ENCODE measurements around the gene MRGPRX2. TPM values are rescaled to one million over a fixed set of nuclear protein-coding genes. Genes with fewer than 3 reads are reported as not detected.

The MRGPRX2 gene
- polyA plus RNA-seq, 1 of the 3 experiments (the other 2 are of a cell fraction), result not detected

GRCh38 chr11:19079643-19080440 lies 19.3 kb upstream of the MRGPRX2 start:
- Histone ChIP-seq H3K9me3 (no peaks in the 10 kb centered on the region), H3K79me2 (ENCODE audit: insufficient read depth) (no peaks in the 10 kb centered on the region), H3K36me3 (replicated peaks in 1 of 2; ENCODE audit: control insufficient read depth in 1 of 2, insufficient read depth in 2 of 2, low read length in 1 of 2) (no peaks in the 10 kb centered on the region), H3K4me2 (0 out of 2 replicates have a peak overlapping the region, but pooled peaks have one; percentile 28), H3K27me3 (ENCODE audit: insufficient read depth) (no peaks in the 10 kb centered on the region; the same call in 1 of the 2 replicates), H2AFZ (ENCODE audit: low read depth) (no peak overlapping the region), H3K9ac (no peak overlapping the region), H3K4me1 (ENCODE audit: control insufficient read depth in 1 of 2, insufficient read depth in 2 of 2, low read depth in 1 of 2, low read length in 1 of 2) (peaks cover 0 to 13% of the 10 kb centered on the region in 2 experiments; a peak in 3 of 4 replicates), H3K9me2 (no peaks in the 10 kb centered on the region), H3K27ac (ENCODE audit: low read depth in 2 of 2, low read length in 1 of 2) (peak overlapping the region in 1 of 2 experiments; percentile 67; a peak in 1 of 4 replicates), H4K20me1 (ENCODE audit: insufficient read depth) (no peaks in the 10 kb centered on the region), H3F3A (replicated peaks; ENCODE audit: insufficient read depth) (peaks cover 6% of the 10 kb centered on the region), H3K4me3 (ENCODE audit: low read depth in 2 of 2, low read length in 1 of 2) (no peak overlapping the region)
- CTCF ChIA-PET, result interaction anchor here (0.9 to 13.3 kb wide), 8 partner anchors 8 to 1275 kb away, joined by 3 to 328 read pairs (median 6); no protein-coding TSS in a partner anchor
- 32% methylated on average over 6 of the region's 6 CpGs for WGBS (ENCODE audit: low lambda C conversion rate)
- no peak for DNase-seq
- POLR2A ChIA-PET, result no interaction called here
- no peak for TF ChIP-seq GATA2 (CRISPR knock-in tag; IDR thresholded peaks at IDR 0.05)
- no peak for TF ChIP-seq SMC3 (IDR thresholded peaks at IDR 0.05; ENCODE audit: low read depth, low read length)
- TF ChIP-seq MEF2A (IDR thresholded peaks at IDR 0.05; ENCODE audit: borderline replicate concordance, low read depth), result no peak
- peak; percentile 45; the same call in 1 of the 2 replicates for TF ChIP-seq FOSL2 (IDR thresholded peaks at IDR 0.05; ENCODE audit: borderline replicate concordance, low read depth)
- no peak for TF ChIP-seq TEAD4 (IDR thresholded peaks at IDR 0.05; ENCODE audit: borderline replicate concordance, insufficient read depth)
- TF ChIP-seq REST (IDR thresholded peaks at IDR 0.05; ENCODE audit: low read depth, low read length), result no peak
- no peak for TF ChIP-seq MXI1 (IDR thresholded peaks at IDR 0.05; ENCODE audit: low read depth, low read length)
- no peak for TF ChIP-seq FOXM1 (IDR thresholded peaks at IDR 0.05; ENCODE audit: low read depth)
- TF ChIP-seq EZH2phosphoT487 (IDR thresholded peaks at IDR 0.05; ENCODE audit: borderline replicate concordance, low read depth), result no peak
- no peak for TF ChIP-seq GABPA (IDR thresholded peaks at IDR 0.05; ENCODE audit: low read depth)
- TF ChIP-seq IRF3 (IDR thresholded peaks at IDR 0.05; ENCODE audit: low read depth, low read length), result no peak
- no peak for TF ChIP-seq FOXJ3 (CRISPR knock-in tag; IDR thresholded peaks at IDR 0.05)
- TF ChIP-seq NFIC (IDR thresholded peaks at IDR 0.05; ENCODE audit: borderline replicate concordance), result peak; percentile 61
- TF ChIP-seq USF1 (IDR thresholded peaks at IDR 0.05; ENCODE audit: borderline replicate concordance, low read depth), result no peak
- TF ChIP-seq ELF1 (IDR thresholded peaks at IDR 0.05), result no peak
- no peak for TF ChIP-seq RCOR1 (IDR thresholded peaks at IDR 0.05; ENCODE audit: low read length)
- peak; percentile 72 for TF ChIP-seq TCF12 (IDR thresholded peaks at IDR 0.05)
- TF ChIP-seq PBX3 (IDR thresholded peaks at IDR 0.05), result peak; percentile 24; the same call in 1 of the 2 replicates
- TF ChIP-seq ZBTB33 (IDR thresholded peaks at IDR 0.05; ENCODE audit: borderline replicate concordance, low read depth), result no peak
- no peak for TF ChIP-seq RFX5 (IDR thresholded peaks at IDR 0.05; ENCODE audit: low read length)
- no peak for TF ChIP-seq MAX (IDR thresholded peaks at IDR 0.05; ENCODE audit: low read depth)
- peak in 1 of 2 experiments; percentile 21; a peak in 1 of 4 replicates for TF ChIP-seq EP300 (IDR thresholded peaks at IDR 0.05; ENCODE audit: borderline replicate concordance in 1 of 2, low read depth in 1 of 2, low read length in 1 of 2)

Measured in SK-N-SH (cell line).